IPS-11a (cell line): ENCODE measurements around the gene PPP1R14D.

ENCODE experiments used
- H3K4me3 ChIP-seq: one replicate; pipeline ENCODE4 v1.5.1; 2013; ENCODE audit warnings: low read depth, low read length, control low read depth

Gene PPP1R14D

GRCh38 chr15:40823572-40824343, 4.8 kb downstream of the PPP1R14D start:
- H3K4me3 ChIP-seq: no peak overlapping the region

- H3K4me3 ChIP-seq: no peak overlapping the region
These were observed 7.3 kb downstream of the PPP1R14D start for GRCh38 chr15:40821195-40821594.

- H3K4me3 ChIP-seq: no peak overlapping the region
These were observed 9.5 kb downstream of the PPP1R14D start for GRCh38 chr15:40819048-40819447.

GRCh38 chr15:40815042-40815698, 13.3 kb downstream of the PPP1R14D start:
- no peak overlapping the region for H3K4me3 ChIP-seq

- H3K4me3 ChIP-seq: no peak overlapping the region
These were observed 15.6 kb downstream of the PPP1R14D start for GRCh38 chr15:40812721-40813425.

GRCh38 chr15:40808861-40809450, 19.6 kb downstream of the PPP1R14D start:
- H3K4me3 ChIP-seq: no peak overlapping the region

- peak overlapping the region; percentile 99 for H3K4me3 ChIP-seq
These were observed 20.5 kb downstream of the PPP1R14D start for GRCh38 chr15:40807888-40808461.

GRCh38 chr15:40807028-40807887, 21.2 kb downstream of the PPP1R14D start, which contains the start of the genes DNAJC17 and ZFYVE19:
DNAJC17 (minus strand) TSS chr15:40807473; CDS start chr15:40807446, 27 bp downstream.
ZFYVE19 (plus strand) TSS chr15:40807089; CDS start chr15:40807590, 501 bp downstream.
- H3K4me3 ChIP-seq: peak within 1 kb of the TSS; percentile 99

- H3K4me3 ChIP-seq: peak overlapping the region; percentile 99
These were observed 21.9 kb downstream of the PPP1R14D start for GRCh38 chr15:40806672-40807027.

GRCh38 chr15:40803688-40804087, 24.8 kb downstream of the PPP1R14D start:
- H3K4me3 ChIP-seq: no peak overlapping the region

- no peak overlapping the region for H3K4me3 ChIP-seq
These were observed 25.4 kb downstream of the PPP1R14D start for GRCh38 chr15:40803076-40803475.

- H3K4me3 ChIP-seq: no peak overlapping the region
These were observed 29.0 kb downstream of the PPP1R14D start for GRCh38 chr15:40799523-40799922.

GRCh38 chr15:40796512-40796911, 32.0 kb downstream of the PPP1R14D start:
- no peak overlapping the region for H3K4me3 ChIP-seq

GRCh38 chr15:40796041-40796440, 32.5 kb downstream of the PPP1R14D start:
- no peak overlapping the region for H3K4me3 ChIP-seq

GRCh38 chr15:40793216-40793989, 35.1 kb downstream of the PPP1R14D start:
- H3K4me3 ChIP-seq: no peak overlapping the region

- no peak overlapping the region for H3K4me3 ChIP-seq
These were observed 36.1 kb downstream of the PPP1R14D start for GRCh38 chr15:40792394-40792793.

- H3K4me3 ChIP-seq: no peak overlapping the region
These were observed 37.8 kb downstream of the PPP1R14D start for GRCh38 chr15:40790718-40791117.

- no peak overlapping the region for H3K4me3 ChIP-seq
These were observed 38.5 kb downstream of the PPP1R14D start for GRCh38 chr15:40789999-40790398.

- no peak overlapping the region for H3K4me3 ChIP-seq
These were observed 39.4 kb downstream of the PPP1R14D start for GRCh38 chr15:40789119-40789518.
